HG02840 (cell line): ENCODE results near the gene MBOAT1.
"Not testable (repeated sequence)": the region's sequence is repeated elsewhere in the genome, so short reads cannot be mapped to it uniquely, and the experiment has no call there.

Experiments used
- ATAC-seq: cut with Tn5 transposase; IDR thresholded peaks from one replicate; pipeline ENCODE4 v1.9.1; 2021; ENCODE audit warnings: mild to moderate bottlenecking, moderate library complexity, moderate number of reproducible peaks; ENCODE audit not compliant: unreplicated experiment, low FRiP score

The MBOAT1 gene

DNA sequence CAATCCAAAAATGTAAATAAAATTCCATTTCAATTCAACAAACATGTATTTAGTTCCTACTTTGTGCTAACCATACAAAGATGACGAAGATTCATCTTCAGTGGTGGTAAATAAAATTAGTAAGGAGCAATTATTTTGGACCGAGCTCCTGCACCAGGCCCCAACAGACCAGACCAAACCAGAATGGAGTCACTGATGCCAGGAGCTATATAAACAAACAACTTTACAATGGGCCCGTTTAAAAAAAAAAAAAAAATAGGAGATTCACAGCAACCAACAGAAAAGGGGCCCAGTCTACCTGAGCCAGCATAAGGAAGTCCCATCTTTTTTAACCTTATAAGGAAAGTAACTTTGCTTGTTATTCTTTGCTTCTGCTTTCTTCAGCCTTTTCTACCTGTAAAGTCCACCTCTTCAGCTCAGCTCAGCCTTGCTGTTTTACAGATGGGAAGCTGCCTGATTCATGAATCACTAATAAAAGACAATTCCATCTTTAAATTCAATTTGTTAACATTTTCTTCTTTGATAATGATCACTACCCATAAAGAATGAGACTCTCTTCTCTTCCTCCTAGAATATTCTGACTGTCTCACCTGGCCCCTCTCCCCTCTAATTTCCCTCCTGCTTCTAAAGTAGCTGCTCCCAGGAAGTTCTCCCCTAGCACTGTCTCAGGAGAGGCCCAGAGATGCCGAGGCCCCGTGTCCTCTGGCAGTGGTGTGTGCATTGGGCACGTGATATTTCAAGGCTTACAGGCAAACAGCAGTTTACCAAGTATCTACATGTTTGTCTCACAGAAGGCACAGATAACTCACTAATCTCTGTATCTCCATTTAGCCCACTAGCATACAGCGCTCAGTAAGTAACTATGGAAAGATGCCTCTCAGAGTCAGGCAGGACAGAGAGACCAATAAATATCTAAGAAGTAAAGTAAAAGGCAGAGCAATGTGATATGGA lies 8.4 kb downstream of the MBOAT1 start:
- ATAC-seq = no peak

DNA sequence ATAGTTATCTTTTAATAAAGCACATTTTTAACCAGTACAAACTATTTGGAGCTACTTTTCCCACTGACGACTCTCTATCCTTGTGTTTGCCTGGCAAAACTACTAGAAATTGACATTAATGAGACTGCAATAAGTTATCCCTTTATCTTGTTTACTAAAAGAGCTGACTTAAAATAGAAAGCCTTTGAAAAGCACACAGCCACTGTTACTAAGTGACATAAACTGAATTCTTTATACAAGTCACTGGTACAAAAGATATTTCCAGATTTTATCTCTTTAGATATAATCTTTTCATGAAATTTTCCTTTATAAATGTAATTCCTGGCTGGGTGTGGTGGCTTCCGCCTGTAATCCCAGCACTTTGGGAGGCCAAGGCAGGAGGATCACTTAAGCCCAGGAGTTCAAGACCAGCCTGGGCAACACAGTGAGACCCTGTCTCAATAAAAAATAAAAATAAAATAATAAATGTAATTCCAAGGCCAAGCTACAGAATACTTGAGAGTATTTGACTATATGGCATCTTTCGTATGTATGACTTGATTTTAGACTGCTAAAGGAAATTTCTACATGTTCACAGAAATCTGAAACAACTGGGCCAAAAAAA lies 9.5 kb downstream of the MBOAT1 start:
- ATAC-seq = no peak

DNA sequence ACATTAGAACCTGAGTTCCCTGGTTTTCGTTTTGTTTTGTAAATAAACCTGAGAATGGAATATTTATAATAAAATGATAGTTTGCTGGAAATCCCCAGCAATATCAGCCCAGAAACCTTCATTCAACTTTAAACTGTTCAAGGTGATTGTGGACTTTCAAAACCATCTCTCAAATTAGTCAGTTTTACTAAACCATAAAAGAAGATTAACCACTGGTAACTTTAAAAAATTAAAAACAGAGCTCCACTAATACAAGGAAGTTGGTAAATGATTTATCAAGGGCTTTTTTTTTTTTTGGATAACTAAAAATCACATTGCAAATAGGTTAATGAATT lies 10.0 kb downstream of the MBOAT1 start:
- ATAC-seq = peak; percentile 29

DNA sequence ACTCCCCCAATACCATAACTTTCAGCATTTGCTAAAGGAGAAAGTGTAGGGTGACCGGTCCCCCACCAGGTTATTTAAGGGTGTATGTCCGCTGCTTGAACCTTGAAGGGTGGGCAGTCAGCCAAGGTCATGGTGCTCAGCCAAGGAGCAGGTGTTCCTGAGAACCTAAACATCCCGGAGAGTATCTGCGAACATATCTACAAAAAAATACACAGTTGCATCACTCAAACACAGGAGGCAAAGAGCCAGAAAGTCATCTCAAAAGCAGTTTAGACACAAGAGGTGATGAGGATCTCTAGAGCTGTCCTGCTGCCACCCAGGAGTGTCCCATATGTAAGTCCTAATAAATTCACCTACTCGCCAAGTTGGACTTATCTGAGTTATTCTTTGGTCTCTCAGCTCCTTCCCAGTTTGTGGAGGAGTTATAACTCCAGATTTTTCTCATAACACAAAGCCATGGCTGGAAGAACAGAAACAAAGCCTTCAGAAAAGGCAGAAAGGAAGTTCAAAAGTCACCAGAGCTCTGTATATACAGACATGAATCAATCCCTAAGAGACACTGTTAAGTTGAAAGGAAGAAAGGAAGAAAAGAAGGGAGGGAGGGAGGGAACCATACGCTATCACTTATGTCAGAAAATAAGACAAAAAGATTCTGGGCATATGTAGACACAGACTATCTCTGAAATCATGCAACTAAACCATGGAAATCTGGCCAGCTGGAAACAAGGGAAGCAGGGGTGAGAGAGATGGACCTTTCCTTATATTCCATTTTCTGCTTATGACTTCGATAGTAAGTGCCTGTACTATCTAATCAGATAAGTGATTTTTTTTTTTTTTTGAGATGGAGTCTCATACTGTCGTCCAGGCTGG lies 11.3 kb downstream of the MBOAT1 start:
- ATAC-seq = no peak

DNA sequence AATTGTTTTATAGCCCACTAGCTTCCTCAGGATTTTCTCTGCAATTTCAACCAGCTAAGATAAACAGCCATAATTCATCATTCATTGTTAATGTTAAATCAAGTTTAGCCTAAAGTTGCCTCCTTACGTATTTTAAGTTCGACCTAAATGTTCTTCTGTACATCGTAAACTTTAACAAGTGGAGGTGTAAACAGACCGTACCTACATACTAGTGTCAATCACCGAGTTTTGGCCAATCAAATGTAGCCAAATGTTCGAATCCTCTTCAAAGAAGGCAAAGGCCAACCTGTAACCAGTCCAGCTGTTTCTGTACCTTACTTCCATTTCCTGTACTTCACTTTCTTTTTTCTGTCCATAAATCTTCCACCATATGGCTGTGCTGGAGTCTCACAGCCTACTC lies 13.5 kb downstream of the MBOAT1 start:
- ATAC-seq = no peak

DNA sequence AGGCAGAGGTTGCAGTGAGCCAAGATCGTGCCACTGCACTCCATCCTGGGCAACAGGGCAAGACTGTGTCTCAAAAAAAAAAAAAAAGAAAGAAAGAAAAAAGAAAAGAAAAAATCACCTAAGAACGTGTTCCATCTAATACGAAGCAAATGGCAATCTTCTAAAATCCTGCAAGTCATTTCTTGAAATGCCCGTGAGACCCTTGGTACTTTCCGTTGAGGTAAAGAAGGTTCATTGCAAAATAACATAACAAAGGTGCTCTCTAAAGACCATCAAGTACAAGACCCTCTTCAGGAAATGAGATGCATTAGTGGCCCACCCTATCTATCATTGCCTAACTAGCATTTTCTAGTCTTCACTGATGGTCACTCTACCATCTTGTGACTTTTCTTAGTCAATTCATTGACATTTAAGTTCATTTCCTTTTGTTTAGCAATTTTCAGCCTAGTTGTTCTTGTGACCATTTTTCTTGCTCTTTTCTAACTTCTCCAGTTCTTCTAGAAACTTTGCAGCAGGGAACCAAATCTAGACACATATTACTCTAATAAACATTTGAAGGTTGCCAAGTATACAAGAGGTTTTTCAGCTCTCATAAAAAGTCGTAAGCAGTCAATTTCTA lies 14.0 kb downstream of the MBOAT1 start:
- no peak for ATAC-seq

DNA sequence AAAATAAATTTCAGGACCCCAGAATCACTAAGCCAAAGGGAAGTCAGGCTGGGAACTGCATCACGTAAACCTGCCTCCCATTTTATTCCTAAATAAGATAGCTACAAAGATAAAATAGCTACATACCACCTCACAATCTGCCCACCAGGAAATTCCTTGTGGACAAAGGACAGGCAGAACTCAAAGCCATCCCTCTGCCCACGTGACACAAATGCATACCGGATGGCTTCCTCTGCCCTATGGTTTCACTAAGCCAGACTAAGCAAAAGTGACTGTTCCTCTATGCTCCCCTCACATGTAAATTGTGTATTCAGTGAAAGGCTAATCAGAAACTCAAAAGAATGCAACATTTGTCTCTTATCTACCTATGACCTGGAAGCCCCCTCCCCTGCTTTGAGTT lies 15.0 kb downstream of the MBOAT1 start:
- ATAC-seq = no peak

DNA sequence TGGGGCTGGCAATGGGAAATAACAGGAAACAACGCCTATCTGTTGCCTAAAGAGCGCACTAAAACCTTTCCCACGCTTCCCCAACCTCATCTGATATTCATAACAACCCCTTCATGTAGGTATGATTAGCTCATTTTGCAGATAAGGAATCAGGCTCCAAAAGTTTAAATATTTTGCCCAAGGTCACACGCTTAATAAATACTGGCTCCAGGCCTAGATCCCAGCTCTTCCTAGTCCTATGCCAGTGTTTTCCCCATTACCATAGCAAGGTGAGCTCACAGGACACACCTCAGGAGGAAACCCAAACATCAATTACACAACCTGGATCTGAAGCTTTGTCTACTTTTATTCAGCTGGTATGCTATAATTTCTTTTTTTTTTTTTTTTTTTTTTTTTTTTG lies 19.6 kb downstream of the MBOAT1 start:
- no peak for ATAC-seq

DNA sequence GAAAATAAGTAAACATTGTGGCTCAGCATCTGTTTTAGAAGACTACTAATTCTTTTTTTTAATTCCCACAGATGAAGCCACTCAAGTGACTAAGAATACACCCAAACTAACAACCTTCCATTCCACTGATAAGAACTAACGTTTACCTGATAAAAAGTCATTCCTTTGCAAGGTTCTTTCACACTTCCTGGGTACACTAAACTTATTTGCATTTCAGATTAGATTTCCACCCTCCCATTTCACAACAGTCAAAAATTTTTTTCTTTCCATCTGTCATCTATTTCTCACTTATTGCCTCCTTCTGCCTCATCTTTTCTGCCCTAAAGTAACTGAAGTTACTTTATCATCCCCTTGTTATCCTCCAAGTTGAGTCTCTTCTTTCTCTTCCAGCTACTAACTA lies 20.3 kb downstream of the MBOAT1 start:
- no peak for ATAC-seq

DNA sequence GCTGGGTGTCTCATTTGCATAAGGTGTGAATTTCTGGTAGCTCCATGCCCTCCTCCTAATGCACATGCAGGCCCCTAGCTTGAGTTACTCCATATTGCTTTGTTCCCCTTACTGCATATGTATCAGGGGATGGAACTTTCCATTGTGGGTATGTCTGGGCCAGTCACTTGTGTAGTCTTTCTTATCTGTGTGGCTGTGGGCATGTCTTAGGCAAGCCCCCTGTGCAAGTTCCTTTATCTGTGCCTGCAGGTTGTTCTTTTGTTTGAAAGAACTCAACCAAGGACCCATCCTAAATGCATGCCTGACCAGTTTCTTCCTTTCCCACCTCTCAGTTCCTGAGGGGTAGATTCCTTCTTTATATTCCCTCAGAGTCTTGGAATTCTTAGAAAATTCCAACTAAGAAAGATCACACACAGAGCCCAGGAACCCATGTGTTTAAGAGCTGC lies 23.6 kb downstream of the MBOAT1 start:
- ATAC-seq = no peak

DNA sequence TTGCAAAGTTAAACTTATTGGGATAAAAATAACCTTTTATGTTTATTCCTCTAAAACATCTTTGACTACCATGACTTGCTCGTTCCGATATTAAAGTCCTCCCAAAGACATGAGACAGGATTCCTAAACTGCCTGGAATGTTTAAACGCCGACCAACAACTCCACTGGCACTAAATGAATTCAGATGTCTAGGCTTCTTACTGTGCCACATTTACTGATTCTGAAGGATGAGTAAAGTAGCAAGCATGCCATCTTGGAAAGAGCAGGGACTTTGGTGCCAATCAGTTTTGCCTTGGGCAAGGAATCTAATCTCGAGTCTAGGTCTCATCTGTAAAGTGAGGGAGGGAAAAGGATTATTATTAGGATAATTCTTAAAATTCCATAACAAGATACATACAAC lies 25.3 kb downstream of the MBOAT1 start:
- no peak for ATAC-seq

DNA sequence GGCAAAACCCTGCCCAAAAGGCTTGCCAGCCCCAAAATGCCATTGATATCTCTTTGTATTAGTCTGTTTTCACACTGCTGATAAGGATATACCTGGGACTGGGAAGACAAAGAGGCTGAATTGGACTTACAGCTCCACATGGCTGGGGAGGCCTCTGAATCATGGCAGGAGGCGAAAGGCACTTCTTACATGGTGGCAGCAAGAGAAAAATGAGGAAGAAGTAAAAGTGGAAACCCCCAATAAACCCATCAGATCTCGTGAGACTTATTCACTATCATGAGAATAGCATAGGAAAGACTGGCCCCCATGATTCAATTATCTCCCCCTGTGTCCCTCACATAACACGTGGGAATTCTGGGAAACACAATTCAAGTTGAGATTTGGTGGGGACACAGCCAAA lies 28.6 kb downstream of the MBOAT1 start:
- no peak for ATAC-seq

DNA sequence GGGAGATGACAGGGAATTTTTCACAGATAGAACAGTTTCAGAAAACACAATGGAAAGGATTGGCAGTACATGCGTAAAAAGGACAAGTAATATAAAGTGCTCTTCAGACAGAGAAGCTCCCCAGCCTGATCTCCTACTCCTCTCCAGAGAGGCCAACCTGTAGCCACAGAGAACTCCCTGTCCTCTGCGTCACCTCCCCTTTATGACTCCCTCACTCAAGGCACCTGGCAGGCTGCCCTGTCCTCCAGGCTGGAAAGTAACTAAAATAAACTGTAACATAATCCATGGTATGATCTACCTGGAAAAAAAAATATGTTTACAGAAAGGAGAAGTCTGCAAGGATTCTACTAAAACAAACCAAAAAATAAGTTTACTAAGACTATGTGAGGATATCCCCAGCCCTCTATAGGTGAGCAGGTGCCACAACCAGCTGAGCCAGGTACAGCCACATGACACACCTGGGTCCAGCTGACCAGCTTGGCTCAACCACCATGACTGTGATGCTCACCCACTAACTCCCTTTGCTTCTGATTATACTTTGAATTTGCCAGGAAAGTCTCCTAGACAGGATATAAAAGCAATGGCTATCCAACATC lies 29.2 kb downstream of the MBOAT1 start:
- ATAC-seq = no peak

DNA sequence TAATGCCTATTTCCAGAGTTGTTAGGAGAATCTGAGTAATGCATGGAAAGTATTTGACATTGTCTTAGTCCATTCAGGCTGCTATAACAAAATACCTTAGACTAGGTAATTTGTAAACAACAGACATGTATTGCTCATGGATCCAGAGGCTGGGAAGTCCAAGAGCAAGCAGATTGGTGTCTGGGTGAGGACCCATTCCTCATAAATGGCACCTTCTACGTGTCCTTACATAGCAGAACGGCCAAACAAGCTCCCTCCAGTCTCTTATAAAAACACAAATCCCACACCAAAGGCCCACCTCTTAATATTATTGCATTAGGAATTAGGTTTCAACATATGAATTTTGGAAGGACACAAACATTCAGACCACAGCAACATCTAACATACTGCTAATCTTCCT lies 30.2 kb downstream of the MBOAT1 start:
- ATAC-seq = no peak

DNA sequence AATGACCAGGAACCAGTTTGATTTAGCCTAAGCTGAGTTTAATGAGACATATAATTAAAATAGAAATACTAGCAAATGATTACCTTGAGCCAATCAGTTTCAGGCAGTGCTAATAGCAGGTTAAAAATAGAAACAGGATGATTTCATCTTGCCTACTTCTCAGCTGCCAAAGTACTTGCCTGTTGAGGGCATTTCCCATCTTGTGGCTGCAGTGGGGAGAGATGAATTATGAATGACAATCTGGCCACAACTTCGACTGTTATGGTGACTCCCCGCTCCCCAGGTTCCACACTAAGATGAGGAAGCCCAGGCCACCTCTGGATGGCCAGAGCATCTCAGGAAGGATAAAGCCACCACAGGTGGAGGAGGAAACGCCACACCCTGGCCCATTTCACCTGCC lies 31.3 kb downstream of the MBOAT1 start:
- ATAC-seq = no peak

DNA sequence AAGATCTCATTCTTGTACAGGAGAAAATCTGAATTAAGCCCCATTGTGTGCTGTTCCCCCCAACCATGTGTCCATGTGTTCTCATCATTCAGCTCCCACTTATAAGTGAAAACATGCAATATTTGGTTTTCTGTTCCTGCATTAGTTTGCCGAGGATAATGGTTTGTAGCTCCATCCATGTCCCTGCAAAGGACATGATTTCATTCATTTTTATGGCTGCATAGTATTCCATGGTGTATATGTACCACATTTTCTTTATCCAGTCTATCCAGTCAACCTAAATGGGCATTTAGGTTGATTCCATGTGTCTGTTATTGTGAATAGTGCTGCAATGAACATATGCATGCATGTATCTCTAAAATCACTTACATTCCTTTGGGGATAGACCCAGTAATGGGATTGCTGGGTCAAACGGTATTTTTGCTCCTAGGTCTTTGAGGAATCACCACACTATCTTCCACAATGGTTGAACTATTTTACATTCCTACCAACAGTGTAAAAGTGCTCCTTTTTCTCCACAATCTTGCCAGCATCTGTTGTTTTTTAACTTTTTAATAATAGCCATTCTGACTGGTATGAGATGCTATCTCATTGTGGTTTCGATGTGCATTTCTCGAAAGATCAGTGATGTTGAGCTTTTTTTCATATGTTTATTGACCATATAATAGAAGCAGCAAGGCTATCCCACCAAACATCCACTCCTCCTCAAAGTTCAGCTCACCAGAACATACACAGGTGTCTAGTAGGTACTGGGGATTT lies 32.8 kb downstream of the MBOAT1 start:
- not testable (repeated sequence) for ATAC-seq

DNA sequence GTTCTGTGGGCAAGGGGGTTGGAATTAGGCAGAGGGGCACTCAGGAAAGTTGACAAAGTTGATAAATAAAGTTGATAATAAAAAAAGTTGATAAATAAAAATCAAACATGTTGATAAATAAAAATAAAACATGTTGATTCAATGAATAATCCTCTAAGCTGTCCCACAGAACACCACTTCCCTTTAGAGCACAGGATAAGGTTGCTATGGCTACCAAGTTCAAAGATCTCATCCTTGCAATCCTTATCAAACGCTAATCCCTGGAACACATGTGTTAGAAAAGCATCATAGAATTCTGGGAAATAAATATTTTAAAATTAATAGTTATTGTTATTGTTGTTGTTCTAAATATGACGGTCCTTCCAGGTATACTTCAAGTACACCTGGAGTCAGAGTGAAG lies 33.9 kb downstream of the MBOAT1 start:
- no peak for ATAC-seq

DNA sequence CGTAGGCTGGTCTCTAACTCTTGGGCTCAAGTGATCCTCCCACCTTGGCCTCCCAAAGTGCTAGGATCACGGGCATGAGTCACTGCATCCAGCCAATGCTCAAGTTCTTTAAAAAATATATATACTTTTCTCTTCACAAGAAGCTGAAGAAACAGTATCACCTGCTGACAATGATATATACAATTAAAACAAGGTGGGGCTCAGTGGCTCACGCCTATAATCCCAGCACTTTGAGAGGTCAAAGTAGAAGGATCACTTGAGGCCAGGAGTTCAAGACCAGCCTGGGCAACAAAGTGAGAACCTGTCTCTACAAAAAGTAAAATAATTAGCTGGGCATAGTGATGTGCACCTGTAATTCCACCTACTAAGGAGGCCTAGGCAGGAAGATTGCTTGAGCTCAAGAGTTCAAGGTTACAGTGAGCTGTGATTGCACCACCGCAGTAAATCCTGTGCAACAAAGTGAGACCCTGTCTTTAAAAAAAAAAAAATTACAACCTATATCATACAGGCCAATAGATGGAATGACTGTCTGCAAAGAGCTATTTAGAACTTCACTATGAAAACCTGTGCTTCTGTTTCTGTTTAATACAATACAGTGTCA lies 36.4 kb downstream of the MBOAT1 start:
- ATAC-seq = no peak
